ENCODE measurements around the gene SPSB3. TPM values are rescaled to one million over a fixed set of nuclear protein-coding genes. Genes with fewer than 3 reads are reported as not detected.

SPSB3 gene
- total and polyA plus RNA-seq, 9 of the 15 experiments (the other 6 are each of a cell fraction or from before 2014, with no cell fraction given) = 0.39 to 37.4 (median 7.1) TPM

DNA sequence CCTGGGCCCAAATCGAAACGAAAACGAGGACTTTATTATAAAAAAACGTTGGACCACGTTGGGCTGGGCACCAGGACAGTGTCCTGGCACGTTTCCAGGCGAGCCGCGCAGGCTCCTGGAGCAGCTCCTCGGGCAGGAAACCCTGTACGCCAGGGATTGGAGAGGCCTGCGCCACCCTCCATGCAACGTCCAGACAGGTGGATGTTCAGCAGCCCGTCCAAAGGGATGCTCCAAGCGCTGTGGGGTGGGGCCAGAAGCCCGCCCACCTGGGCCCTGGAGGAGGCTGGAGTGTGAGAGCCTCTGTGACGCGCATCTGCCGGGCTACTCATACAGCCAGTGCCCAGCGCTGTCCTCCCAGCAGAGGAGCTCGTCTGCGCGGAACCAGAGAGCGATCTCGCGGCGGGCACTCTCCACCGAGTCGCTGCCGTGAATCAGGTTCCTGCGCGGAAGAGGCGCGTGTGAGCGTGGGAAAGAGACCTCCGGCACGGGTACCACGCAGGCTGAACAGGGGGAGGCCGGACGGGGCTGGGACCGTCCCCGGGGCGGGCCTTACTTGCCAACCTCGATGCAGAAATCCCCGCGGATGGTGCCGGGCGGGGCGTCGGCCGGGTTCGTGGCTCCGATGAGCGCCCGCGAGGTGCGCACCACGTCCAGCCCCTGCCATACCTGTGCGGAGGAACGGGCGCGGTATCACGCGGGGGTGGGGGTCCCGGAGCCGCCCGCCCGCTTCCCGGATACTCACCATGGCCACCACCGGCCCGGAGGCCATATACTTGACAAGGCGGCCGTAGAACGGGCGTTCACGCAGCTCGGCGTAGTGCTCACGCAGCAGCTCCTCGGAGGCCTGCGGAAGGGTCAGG lies 11.8 kb downstream of the SPSB3 start (continued):
- TF ChIP-seq RREB1 (CRISPR knock-in tag; IDR thresholded peaks at IDR 0.05) = no peak
- TF ChIP-seq, protein P1, sequence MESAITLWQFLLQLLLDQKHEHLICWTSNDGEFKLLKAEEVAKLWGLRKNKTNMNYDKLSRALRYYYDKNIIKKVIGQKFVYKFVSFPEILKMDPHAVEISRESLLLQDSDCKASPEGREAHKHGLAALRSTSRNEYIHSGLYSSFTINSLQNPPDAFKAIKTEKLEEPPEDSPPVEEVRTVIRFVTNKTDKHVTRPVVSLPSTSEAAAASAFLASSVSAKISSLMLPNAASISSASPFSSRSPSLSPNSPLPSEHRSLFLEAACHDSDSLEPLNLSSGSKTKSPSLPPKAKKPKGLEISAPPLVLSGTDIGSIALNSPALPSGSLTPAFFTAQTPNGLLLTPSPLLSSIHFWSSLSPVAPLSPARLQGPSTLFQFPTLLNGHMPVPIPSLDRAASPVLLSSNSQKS (CRISPR knock-in tag; IDR thresholded peaks at IDR 0.05) = no peak
- no peak for TF ChIP-seq NUFIP1 (IDR thresholded peaks at IDR 0.05; ENCODE audit: partially characterized antibody)
- no peak for TF ChIP-seq NCOA6 (IDR thresholded peaks at IDR 0.05)
- no peak for TF ChIP-seq NR2F6 (CRISPR knock-in tag; IDR thresholded peaks at IDR 0.05)
- TF ChIP-seq ZNF354B (CRISPR knock-in tag; IDR thresholded peaks at IDR 0.05) = no peak
- TF ChIP-seq ZNF655 (CRISPR knock-in tag; IDR thresholded peaks at IDR 0.05) = no peak
- no peak for TF ChIP-seq ARNT (IDR thresholded peaks at IDR 0.05)
- TF ChIP-seq, protein P2, sequence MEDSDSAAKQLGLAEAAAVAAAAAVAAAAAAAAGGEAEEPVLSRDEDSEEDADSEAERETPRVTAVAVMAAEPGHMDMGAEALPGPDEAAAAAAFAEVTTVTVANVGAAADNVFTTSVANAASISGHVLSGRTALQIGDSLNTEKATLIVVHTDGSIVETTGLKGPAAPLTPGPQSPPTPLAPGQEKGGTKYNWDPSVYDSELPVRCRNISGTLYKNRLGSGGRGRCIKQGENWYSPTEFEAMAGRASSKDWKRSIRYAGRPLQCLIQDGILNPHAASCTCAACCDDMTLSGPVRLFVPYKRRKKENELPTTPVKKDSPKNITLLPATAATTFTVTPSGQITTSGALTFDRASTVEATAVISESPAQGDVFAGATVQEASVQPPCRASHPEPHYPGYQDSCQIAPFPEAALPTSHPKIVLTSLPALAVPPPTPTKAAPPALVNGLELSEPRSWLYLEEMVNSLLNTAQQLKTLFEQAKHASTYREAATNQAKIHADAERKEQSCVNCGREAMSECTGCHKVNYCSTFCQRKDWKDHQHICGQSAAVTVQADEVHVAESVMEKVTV (CRISPR knock-in tag; IDR thresholded peaks at IDR 0.05) = no peak
- TF ChIP-seq, protein P3, sequence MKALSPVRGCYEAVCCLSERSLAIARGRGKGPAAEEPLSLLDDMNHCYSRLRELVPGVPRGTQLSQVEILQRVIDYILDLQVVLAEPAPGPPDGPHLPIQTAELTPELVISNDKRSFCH (CRISPR knock-in tag; IDR thresholded peaks at IDR 0.05) = no peak
- TF ChIP-seq, protein P3 (tag; IDR thresholded peaks at IDR 0.05) = no peak
- no peak for TF ChIP-seq ZNF143 (CRISPR knock-in tag; IDR thresholded peaks at IDR 0.05)
- no peak for TF ChIP-seq ZNF12 (CRISPR knock-in tag; IDR thresholded peaks at IDR 0.05)
- no peak for TF ChIP-seq RCOR1 (IDR thresholded peaks at IDR 0.05; ENCODE audit: borderline replicate concordance in 1 of 2, low read depth in 2 of 2, low read length in 2 of 2)
- peak; percentile 28; the same call in 1 of the 2 replicates for TF ChIP-seq SP1 (CRISPR knock-in tag; IDR thresholded peaks at IDR 0.05)
- no peak for TF ChIP-seq FOS (IDR thresholded peaks at IDR 0.05; ENCODE audit: extremely low read depth, insufficient read length)
- TF ChIP-seq ZC3H8 (IDR thresholded peaks at IDR 0.05) = no peak
- TF ChIP-seq TCF3 (CRISPR knock-in tag; IDR thresholded peaks at IDR 0.05) = no peak

Measured in K562 (cell line).